NCI-H774 (cell line): Measurements from ENCODE around the gene PKP3.
"Not testable (repeated sequence)": the region's sequence is repeated elsewhere in the genome, so short reads cannot be mapped to it uniquely, and the experiment has no call there.

Experiments
- DNase-seq: peaks from one replicate; lab custom pipeline; 2025; lab: John Stamatoyannopoulos, UW

PKP3 gene, protein sequence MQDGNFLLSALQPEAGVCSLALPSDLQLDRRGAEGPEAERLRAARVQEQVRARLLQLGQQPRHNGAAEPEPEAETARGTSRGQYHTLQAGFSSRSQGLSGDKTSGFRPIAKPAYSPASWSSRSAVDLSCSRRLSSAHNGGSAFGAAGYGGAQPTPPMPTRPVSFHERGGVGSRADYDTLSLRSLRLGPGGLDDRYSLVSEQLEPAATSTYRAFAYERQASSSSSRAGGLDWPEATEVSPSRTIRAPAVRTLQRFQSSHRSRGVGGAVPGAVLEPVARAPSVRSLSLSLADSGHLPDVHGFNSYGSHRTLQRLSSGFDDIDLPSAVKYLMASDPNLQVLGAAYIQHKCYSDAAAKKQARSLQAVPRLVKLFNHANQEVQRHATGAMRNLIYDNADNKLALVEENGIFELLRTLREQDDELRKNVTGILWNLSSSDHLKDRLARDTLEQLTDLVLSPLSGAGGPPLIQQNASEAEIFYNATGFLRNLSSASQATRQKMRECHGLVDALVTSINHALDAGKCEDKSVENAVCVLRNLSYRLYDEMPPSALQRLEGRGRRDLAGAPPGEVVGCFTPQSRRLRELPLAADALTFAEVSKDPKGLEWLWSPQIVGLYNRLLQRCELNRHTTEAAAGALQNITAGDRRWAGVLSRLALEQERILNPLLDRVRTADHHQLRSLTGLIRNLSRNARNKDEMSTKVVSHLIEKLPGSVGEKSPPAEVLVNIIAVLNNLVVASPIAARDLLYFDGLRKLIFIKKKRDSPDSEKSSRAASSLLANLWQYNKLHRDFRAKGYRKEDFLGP

DNA sequence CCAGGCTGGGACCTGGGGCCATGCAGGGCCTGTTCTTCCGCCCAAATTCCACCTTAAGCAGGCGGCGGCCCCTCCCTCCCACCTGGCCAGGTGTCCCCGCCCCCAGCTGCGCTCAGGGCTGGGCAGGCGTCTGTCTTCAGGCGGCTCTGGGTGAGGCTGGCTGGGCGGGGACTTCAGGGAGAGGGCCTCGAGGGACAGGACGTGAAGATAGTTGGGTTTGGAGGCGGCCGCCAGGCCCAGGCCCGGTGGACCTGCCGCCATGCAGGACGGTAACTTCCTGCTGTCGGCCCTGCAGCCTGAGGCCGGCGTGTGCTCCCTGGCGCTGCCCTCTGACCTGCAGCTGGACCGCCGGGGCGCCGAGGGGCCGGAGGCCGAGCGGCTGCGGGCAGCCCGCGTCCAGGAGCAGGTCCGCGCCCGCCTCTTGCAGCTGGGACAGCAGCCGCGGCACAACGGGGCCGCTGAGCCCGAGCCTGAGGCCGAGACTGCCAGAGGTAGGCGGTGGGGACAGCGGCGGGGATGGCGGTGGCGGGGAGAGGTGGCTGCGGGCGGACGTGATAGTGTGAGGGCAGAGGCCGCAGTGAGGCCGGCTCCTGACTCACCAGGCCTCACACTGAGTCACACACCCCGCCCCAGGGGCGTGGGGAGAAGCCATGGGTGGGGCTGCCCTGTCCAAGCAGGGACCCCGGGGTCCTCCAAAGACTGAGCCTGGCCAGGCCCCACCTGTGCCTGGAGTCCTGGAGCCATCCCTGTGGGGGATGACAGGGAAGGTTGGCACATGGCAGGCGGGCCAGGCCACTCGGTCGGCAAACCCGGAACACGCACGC, at the start of gene PKP3:
PKP3 (plus strand) TSS at position 176 of the 824 bp plus-strand sequence; CDS start at position 260, 84 bp downstream.
- DNase-seq = peak; percentile 42

GRCh38 chr11:344836-345578, 49.0 kb upstream of the PKP3 start:
- no peak for DNase-seq

DNA sequence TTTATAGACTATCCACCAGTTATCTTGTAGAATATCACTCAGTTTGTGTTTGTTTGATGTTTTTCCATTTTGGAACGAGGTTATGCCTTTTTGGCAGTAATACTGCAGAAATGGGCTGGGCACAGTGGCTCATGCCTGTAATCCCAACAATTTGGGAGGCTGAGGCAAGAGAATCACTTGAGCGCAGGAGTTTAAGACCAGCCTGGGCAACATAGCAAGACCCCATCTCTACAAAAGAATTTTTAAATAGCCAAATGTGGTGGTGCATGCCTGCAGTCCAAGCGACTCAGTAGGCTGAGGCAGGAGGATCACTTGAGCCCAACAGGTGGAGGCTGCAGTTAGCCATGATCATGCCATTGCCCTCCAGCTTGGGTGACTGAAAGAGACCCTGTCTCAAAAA, 47.5 kb upstream of the PKP3 start:
- DNase-seq = no peak

GRCh38 chr11:349270-349954, 44.6 kb upstream of the PKP3 start:
- DNase-seq = not testable (repeated sequence)

DNA sequence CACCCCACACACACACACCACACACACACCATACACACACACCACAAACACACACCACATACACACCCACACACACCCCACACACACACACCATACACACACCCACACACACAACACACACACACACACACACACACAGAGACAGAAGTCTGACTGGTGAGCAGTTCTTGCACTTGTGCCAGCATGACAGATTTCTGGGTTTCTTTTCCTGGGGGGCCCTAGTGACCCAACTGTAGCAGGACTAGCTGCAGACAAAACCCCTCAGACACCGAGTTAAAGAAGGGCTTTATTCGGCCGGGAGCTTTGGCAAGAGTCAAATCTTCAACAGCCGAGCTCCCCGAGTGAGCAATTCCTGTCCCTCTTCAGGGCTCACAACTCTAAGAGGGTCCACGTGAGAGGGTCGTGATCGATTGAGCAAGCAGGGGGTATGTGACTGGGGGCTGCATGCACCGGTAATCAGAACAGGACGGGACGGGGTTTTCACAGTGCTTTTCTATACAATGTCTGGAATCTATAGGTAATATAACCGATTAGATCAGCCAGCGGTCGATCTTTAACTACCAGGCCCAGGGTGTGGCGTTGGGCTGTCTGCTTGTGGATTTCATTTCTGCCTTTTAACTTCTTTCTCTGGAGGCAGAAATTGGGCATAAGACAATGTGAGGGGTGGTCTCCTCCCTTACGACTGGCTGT, 43.8 kb upstream of the PKP3 start:
- not testable (repeated sequence) for DNase-seq

GRCh38 chr11:350723-351255, 43.2 kb upstream of the PKP3 start:
- DNase-seq = no peak

DNA sequence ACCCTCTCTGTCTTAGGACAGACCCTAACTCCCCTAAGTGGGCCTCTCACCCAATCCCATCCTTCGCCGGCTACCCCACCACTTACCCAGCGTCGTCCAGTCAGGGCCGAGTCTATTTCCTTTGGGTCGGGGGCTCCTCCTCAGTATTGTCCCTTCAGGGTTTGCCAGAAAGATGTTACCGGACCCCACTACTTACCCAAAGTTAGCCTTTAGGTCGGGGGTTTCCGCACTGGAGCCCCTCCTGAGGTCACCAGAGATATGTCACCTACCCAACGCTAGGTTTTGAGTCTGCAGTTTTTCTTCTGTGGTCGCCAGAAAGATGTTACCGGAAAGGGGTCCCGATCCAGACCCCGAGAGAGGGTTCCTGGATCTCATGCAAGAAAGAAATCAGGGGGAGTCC, 42.6 kb upstream of the PKP3 start:
- DNase-seq = no peak

DNA sequence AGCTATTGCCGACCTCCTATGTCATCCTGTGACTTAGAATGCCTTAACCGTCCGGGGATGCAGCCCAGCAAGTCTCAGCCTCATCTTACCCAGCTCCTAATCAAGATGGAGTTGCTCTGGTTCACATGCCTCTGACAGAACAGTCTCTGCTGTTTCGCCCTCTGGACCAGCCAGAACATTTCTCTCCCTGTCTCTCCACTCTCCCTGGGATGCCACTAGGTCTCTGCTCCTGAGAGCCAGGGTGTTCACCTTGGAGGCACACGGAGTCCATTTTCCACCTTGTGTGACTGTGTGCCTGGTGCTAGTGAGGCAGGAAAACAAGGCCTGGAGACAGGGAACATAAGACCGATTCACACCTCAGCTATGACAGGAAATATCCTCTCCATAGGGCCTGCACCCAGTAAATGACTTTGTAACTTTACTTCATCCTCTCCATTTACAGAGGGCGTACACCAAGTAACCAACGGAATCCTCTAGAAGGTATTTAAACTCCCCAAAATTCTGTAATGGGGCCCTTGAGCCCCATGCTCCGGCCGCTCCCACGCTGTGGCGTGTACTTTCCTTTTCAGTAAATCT, 41.5 kb upstream of the PKP3 start:
- no peak for DNase-seq

GRCh38 chr11:353179-353873, 40.7 kb upstream of the PKP3 start:
- DNase-seq = no peak

DNA sequence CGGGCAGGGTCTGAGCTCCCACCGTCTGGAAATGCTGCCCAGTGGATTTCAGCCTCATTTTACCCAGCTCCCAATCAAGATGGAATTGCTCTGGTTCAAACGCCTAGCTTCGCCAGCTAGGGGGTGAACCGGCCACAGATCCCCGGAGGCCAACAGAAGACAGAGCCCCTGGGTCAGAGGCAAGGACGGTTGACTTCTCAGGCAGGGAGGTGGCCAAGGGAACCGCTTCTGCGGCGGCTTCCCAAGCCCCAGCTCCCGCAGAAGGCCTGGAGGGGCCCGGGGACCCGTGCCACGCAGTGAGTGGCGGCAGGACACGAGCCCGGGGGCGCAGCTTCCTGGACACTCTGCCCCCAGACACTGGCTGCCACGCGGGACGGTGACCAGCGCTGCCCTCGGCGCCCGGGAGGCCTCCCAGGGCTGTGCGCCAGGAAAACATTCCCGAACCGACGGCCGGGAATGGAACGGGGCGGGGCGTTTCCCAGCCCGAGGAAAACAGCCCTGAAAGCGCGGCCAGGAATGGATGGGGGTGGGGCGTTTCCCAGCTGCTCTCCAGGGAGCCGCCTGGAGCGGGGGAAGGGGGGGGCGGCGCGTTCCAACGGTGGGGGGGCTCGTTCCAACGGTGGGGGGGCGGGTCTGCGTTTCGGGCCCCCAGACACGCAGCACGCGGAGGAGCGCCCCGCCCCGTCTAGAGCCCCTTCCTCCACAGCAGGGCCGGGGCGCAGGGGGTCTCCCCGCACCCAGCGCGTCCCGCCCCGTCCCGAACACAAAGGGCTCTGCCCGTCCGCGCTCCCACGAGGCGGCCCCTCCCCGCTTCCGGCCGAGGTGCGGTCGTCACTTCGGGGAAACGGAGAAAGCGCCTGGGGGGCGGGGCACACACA, 38.2 kb upstream of the PKP3 start:
- DNase-seq = peak; percentile 68

- no peak for DNase-seq
Measured at GRCh38 chr11:356610-357009, 37.4 kb upstream of the PKP3 start.

GRCh38 chr11:357582-357981, 36.4 kb upstream of the PKP3 start:
- DNase-seq = no peak

DNA sequence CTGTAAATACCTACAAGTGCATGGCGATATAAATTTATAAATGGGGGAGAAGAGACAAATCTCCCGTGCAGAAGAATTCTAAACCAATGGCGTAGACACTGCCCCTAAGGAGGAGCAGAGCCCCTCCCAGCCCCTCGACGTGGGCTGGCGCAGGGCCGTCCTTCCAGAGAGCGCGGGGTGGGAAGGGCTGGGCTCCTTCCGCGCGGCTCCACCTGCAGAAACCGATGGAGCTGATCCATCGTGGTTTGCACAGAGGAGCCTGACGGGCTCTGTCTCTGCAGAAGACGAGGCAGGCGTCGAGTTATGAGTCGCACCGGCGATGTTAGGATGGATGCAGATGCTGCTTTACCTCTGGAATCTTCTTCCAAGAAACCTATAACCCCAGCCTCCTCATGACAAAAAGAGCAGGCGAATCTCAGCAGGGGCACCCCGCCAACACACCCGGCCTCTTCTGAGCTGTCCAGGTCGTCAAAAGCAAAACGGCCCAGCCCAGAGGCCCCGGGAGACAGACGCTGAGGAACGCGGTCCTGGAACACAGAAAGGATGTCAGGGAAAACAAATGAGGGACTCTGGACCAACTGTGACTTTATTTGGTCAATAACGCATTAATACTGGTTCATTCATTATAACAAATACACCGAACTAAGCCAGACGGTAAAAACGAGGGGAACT, 35.7 kb upstream of the PKP3 start:
- DNase-seq = no peak

- DNase-seq = no peak
Measured at GRCh38 chr11:359181-359714, 34.8 kb upstream of the PKP3 start.

DNA sequence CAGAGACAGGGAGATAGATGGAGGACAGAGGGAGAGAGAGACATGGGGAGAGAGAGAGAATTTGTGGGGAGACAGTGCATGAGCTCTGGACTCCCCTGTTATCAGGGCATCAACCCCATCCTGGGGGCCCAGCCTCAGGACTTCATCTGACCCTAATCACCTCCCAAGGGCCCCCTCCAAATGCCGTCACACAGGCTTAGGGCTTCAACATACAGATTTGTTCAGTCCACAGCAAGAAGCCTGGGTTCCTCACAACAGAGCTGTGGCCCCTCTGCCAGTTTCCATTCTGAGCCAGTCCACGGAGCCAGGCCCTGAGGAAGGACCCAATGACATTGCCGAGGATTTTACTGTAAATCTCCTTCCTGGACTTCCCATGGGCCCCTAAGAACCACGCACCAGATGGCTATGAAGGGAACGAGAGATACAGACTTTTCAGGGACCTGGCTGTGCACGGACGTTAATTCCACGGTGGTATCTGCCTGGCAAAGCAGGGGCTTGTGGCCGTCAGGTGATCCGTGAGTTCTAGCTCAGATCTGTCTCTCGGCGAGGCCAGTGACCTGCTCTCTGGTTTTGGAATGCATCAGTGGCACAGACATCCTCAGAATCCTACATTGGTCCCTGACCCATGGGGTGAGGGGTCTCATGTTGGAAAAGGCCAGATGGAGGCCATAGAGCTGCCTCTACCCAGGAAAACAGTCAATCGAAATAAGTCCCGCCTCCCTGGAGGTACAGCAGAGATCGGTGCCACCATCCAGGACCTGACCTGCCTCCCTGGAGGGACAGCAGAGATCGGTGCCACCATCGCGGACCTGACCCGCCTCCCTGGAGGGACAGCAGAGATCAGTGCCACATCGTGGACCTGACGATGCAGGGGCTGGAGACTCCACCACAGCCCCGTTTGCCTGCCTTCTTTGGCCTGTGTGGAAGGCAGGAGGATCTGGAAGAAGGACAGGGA, 33.4 kb upstream of the PKP3 start:
- no peak for DNase-seq
